Endothelial cell of umbilical vein (primary cell): ENCODE data around the gene NR2E3.

ENCODE experiments used
- POLR2A ChIP-seq: IDR thresholded peaks from 2 replicates; pipeline ENCODE4 v1.6.1; 2012; ENCODE audit warnings: low read depth, mild to moderate bottlenecking, control low read depth, low read length
- TF ChIP-seq, protein P1 (sequence below), 2 donors: IDR thresholded peaks; 1 replicate in 1 of 2; 2 replicates in 1 of 2; pipeline ENCODE4 v1.5.1; 2011; ENCODE audit warnings: low read length in 2 of 2, mild to moderate bottlenecking in 2 of 2, moderate library complexity in 2 of 2, control low read depth in 1 of 2, inconsistent platforms in 1 of 2, low read depth in 1 of 2; ENCODE audit not compliant: insufficient read depth in 1 of 2; ENCODE audit errors: extremely low read depth in 1 of 2

DNA sequence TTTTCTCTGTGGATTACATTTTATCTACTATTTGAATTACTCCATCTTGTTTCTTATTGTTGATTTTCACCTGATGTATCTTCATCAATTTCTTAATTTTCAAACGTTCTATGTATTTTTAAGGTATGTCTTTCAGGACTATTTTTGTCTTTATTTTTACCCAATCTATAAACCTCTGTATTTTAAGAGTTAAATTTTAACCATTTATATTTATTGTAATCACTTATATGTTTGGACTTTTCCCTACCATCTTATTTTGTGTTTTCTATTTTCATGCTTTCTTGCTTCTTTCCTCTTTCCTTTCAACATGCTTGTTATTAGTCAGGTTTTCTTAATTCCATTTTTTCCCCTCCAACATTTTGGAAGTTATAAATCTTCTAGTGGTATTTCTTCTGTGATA, 49.5 kb upstream of the NR2E3 start:
- TF ChIP-seq, protein P1, sequence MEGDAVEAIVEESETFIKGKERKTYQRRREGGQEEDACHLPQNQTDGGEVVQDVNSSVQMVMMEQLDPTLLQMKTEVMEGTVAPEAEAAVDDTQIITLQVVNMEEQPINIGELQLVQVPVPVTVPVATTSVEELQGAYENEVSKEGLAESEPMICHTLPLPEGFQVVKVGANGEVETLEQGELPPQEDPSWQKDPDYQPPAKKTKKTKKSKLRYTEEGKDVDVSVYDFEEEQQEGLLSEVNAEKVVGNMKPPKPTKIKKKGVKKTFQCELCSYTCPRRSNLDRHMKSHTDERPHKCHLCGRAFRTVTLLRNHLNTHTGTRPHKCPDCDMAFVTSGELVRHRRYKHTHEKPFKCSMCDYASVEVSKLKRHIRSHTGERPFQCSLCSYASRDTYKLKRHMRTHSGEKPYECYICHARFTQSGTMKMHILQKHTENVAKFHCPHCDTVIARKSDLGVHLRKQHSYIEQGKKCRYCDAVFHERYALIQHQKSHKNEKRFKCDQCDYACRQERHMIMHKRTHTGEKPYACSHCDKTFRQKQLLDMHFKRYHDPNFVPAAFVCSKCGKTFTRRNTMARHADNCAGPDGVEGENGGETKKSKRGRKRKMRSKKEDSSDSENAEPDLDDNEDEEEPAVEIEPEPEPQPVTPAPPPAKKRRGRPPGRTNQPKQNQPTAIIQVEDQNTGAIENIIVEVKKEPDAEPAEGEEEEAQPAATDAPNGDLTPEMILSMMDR (IDR thresholded peaks at IDR 0.05; ENCODE audit: extremely low read depth in 1 of 2, insufficient read depth in 1 of 2, low read depth in 1 of 2, low read length in 2 of 2), result no peak
- no peak for TF ChIP-seq POLR2A
